GM19193 (cell line): Measurements from ENCODE around the gene GLCCI1.

Source experiments
- POLR2A ChIP-seq: IDR thresholded peaks from 4 replicates; pipeline ENCODE4 v1.6.1; 2011; ENCODE audit not compliant: insufficient read depth, insufficient read length; ENCODE audit errors: extremely low read depth

The GLCCI1 gene

DNA sequence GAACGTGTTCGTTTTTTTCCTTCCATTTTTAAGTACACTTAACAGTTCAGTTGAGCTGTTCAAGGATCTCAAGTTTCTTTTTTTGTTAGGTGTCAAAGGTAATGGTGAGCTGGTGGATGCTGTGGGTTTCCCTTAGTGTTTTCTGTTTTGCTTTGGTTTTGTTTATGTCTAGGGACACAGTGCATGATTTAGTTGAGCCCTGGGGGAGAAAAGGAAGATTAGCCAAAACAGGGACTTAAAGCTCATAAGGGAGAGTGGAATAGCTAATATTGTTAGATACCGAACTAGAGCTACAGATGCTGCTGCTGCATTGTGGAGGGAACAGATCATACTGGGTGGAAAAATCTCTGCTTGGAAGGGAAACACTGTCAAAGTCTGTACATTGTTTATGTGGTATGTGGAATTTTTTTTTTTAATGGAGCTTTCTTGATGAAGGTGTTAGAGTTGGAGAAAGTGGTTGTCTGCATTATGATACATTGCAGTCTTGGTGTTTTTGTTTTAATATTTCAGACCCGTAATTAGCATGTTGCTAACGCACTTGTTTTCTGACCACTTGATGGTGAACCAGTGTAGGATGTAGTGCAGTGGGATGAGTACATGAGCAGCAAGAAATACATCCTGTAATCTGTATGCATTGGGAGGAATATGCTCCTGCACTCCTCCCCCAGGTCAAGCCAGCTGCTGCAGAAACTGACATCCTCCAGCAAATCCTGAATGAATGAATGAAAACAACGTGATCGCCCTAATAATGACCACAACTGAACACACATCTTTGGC is 2.1 kb downstream of the GLCCI1 start:
- peak; percentile 14 for TF ChIP-seq POLR2A

DNA sequence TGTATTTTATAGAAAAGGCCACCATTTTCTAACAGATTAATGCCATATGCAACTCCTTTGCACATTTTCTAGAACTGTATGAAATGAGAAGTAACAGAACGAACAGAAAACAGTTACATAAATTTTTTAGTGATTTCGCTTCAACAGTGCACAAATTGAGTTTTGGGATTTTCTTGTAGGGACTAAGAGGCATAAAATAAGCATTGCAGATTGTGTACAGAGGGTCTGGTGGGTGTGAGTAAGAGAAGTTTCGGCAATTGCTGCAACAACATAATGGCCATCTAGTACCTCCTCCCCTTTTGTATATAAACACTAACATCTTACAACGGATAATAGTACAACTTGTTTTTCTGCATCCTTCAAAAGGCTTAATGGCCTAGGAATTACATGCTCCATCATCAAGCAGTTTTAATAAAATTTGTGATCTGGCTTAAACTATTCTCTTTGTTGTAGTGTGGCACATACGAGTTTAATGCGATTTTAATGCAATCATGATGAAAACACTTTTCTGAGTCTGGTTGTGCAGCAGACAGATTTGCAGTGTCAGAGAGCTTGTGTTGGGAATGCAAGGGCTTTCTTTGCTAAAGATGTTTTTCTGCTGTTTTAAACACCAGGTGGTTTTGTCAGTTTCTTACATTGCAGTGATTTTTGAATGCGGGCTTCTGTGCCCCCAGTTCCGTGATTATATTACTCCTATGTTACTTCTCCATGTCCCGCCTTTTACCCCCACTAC is 2.9 kb downstream of the GLCCI1 start:
- peak; percentile 4 for TF ChIP-seq POLR2A

DNA sequence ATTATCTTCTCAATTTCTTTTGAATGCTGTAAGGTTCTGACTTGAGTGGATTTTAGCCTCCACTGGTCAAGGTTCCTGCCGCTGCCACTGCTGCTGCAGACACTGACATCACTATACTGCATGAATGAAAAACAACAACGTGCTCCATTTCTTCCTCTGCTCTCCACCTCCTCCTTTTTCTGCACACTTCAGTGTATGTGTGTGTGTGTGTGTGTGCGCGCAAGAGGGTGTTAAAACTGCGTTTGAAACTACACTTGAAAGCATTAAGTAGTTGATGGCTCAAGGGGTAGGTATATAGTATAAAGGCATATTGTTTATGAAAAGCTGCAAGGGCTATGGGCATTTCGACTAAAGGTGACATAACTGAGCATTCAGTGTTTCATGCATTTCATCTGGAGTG is 3.5 kb downstream of the GLCCI1 start:
- no peak for TF ChIP-seq POLR2A

DNA sequence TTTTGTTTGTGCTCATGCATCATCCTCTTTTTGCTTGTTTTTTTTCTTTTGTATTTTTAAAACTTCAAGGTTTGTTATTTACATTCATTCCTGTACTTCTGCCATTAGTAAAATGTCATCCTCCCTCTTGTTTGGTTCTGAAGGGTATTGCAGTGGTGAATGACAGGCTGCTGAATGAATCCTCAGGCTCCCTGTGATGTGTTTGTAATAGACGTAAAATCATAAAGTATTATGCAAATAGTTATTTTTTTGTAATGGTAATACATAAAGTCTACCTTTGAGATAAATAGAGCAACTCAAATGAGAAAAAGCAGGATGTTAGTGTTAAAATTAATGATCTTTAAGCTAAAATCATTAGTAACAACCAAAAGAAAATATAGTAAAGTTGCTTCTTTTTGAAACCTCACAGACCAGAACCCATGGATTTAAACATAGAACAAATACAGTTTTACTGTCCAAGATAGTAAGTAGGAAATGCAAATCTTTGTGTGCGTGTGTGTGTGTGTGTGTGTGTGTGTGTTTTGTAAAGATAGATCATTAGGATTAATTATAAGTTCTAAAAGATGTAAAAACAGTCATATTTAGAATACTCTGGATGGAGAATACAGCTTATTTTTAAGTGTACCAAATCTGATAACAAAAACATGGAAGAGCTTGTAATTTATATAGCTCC is 4.5 kb downstream of the GLCCI1 start:
- no peak for TF ChIP-seq POLR2A

DNA sequence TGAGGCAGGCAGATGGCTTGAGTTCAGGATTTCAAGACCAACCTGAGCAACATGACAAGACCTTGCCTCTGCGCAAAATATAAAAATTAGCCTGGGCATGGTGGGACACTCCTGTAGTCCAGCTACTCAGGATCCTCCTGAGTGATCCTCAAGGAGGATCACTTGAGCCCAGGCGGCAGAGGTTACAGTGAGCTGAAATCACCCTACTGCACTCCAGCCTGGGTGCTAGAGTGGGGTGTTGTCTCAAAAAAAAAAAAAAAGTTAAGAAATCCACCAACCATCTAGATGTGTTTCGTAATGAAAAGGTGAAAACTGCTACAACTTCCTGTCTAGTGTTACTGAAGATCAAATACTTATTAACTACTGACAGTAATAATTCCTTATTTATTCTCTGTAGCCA is 8.1 kb downstream of the GLCCI1 start:
- no peak for TF ChIP-seq POLR2A

DNA sequence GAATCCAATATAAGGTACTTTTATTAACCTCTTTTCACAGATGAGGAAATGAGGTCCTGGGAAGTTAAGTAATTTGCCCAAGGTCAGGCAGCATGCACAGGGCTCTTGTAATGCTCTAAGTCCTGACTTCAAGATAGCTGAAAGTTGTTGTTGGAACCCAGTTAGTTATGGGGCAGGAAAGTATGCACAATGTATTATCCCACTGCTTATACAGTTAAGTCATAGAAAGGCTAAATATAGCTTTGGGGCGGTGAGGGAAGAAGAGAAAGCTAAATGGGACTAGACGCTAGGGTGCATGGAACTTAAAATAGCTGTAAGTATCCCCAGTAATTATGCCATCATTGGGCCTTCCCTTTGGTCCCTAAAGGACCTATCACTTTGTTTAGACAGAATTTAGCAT is 9.2 kb downstream of the GLCCI1 start:
- TF ChIP-seq POLR2A = no peak

DNA sequence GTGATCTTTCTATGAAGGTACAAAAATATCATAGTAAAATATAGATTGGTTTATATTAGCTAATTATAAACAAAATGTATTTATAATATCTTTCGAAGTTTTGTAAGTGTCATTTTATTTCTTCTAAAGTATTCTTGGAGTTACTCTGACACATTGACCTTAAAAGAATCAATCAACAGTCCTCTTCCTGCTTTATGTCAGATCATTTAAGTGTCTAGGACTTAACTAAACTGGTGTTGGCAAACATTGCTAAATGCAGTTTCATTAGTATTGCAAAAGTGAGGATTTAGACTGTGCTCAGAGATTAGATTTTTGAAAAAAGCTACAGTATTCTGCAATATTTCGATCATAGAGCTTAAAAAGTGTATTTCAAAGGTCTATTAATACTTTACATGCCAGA is 10.3 kb downstream of the GLCCI1 start:
- TF ChIP-seq POLR2A = no peak

DNA sequence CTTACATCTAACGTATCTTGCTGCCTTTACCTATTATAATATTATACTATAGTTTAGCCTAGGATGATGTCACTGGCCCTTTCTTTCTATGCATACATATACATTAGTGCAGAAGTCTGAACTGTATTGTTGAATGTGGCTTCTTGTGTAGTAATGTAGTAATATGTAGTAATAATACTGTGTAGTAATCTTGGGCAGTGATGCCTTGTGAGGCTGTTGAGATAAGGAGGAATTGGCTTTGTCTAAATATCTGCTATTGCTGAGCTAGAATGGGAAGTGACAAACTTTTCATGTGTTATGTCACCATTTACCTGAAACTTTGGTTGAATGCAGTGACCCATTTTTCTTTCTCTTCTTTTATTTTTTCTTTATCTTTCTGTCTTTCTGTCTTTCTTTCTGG is 11.0 kb downstream of the GLCCI1 start:
- no peak for TF ChIP-seq POLR2A

DNA sequence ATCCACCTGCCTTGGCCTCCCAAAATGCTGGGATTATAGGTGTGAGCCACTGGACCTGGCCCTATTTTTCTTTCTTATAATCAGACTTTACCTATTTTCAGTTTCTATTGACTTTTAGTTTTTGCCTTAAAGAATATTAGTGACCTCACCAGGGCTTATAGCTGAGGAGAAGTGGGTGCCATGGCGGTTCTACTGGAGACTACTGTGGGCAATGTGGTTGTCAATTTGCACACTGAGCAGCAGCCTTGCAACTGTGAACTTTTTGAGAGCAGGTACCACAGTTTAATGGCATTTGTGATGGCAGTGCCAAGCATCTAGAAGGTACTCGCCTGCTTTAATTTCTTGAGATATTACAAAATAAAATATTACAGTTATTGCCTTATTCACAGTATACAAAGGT is 11.5 kb downstream of the GLCCI1 start:
- TF ChIP-seq POLR2A = no peak

DNA sequence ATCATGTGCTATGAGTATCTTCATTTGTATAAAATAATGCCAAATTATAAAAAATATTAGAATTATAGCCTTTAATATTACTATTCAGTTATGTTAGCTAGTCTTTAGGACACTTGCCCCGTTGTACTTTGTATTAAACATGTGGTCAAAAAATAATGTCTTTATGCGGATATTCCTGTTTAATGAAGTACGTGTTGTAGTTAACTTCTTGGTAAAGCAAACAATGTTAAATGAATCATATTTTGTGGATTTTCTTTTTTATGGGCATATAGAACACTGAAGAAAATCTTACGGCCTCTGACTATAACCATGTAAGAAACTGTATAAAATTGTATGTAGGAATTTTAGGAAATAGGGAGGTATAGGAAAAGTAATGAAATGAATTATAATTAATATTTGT is 14.3 kb downstream of the GLCCI1 start:
- TF ChIP-seq POLR2A = no peak

DNA sequence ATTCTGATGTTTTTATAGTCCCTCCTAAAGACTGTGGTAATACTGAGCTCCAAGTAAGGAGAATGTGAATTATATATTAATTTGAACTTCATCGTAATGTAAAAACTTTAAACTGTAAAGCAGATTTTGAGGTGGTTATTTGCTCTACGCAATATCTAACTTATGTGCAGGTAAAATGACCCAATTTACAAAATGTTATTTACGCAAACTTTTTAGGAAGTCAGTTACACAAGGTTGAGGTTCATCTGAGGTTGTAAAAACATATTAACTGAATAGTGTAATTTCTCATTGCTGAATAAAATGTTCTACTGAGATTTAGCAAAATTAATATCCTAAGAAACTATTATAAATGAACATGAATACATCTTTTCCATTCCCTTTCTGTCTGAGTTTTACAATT is 15.8 kb downstream of the GLCCI1 start:
- TF ChIP-seq POLR2A = no peak

DNA sequence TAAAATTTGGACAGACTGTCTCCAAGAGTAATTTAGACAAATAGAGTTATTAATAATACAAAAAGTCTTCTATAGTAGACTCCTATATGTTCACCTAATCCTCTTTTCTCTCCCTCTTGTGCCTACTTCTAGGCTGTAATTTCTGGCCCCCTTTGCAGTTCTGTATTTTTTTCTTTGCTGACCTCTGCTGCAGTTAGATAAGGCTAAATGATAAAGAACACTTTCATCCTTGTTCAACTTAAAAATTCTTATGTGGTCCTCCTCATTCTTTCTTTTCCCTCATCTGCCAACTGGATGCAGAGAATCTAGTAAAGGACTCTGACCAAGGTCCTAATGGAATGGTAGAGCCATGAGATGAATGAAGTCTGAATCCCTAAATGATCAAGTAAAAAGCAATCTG is 20.1 kb downstream of the GLCCI1 start:
- no peak for TF ChIP-seq POLR2A

DNA sequence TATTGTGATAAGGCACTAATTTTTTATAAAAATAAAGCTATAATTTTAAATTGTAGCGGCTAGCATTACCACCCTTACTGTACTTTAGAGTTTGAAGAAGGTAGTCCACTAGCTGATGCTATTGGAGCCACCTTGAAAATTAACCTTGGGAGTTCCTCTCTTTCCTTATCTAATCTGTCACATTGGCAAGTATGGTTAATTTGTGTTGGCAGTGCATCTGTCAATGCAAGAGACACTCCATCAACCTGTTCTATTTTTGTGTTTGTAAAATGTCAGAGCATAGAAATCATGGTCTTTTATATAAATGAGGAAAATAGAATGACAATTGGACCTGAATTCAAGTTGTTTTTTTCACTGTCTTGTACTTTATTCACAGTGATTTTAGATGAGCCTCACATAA is 20.5 kb downstream of the GLCCI1 start:
- TF ChIP-seq POLR2A = no peak

DNA sequence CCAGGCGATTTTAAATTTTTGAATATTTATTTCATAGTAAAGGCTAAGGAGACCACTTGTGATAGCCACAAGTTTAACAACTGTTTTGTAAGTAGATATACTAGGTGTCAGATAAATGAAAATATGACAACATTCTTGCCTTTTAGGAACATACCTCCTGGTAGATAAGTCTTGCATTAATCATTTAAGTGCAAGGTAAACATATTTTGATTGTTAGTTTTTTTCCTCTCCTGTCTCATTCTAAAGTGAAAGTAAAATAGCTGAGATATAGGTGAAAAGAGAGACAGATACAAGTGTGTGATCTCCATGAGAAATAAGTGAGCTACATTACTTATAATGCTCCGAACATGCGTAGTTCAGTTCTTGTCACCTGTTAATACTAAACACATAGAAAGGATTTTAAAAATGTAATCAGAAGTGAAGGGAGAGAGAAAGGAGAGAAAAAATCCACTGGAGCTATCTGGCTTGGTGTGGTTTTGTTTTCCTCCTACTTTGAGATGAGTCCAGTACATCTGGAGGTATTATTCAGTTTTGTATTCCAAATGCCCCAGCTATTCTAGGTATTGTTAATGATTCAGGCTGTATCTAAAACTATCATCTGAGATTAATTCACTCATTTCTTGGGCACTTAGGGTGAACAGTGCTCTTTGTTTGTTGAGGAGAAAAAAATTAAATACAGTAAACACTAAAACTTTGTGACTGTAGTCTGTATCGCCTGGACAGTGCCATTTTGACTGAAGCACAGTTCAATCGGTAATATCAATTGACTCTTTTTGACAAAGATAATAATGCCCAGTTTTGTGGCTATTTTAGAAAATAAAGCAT is 21.2 kb downstream of the GLCCI1 start:
- TF ChIP-seq POLR2A = no peak

DNA sequence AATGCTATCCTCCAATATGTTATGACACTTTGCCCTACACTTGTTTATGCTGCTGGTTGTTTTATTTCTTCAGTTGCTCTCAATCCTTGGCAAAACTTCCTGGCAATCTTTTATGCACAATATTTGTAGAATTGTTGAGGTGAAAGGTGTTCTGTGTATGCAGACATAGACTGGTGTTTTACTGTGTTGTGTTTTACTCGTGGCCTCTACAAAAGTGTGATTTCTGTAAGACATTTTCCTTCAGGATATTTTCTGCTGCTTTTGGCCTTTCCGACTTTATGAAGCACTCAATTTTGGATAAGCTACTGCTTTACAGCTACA is 21.8 kb downstream of the GLCCI1 start:
- TF ChIP-seq POLR2A = no peak
